ENCODE measurements around the gene PRKG1. TPM values are rescaled to one million over a fixed set of nuclear protein-coding genes. Genes with fewer than 3 reads are reported as not detected.
"Not testable (repeated sequence)": the region's sequence is repeated elsewhere in the genome, so short reads cannot be mapped to it uniquely, and the experiment has no call there.

The PRKG1 gene
- total RNA-seq, 2 donors from 2014 or later: 8.1 to 16.6 TPM

DNA sequence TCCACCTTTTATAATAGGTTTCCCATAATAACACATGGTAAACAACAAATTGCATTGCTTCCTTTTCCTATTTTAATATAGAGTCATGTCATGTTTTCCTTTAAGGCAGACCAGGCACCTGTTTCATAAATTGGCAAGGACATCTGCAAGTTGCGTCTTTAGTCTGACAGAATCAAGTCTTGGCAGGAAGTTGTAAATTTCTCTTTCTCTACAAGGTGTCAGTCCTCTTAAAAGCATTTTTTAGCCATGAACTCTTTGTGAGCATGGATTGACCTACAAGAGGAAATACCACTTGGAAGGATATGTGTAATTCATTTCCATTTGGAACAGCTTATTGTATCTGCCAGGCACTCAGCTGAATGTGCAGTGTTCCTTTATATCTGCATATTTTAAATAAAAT lies 176.8 kb downstream of the PRKG1 start:
- H3K9ac ChIP-seq (ENCODE audit: low read depth in 2 of 2, low read length in 2 of 2): no peak overlapping the region
- no peaks in the 10 kb centered on the region for H3K36me3 ChIP-seq
- intact Hi-C loops (cut with DNase I): no loop called here
- H3K27ac ChIP-seq: no peak overlapping the region
- no peak for DNase-seq
- no peak overlapping the region for H3K4me3 ChIP-seq
- H3K9me3 ChIP-seq: no peaks in the 10 kb centered on the region
- TF ChIP-seq, protein P1, sequence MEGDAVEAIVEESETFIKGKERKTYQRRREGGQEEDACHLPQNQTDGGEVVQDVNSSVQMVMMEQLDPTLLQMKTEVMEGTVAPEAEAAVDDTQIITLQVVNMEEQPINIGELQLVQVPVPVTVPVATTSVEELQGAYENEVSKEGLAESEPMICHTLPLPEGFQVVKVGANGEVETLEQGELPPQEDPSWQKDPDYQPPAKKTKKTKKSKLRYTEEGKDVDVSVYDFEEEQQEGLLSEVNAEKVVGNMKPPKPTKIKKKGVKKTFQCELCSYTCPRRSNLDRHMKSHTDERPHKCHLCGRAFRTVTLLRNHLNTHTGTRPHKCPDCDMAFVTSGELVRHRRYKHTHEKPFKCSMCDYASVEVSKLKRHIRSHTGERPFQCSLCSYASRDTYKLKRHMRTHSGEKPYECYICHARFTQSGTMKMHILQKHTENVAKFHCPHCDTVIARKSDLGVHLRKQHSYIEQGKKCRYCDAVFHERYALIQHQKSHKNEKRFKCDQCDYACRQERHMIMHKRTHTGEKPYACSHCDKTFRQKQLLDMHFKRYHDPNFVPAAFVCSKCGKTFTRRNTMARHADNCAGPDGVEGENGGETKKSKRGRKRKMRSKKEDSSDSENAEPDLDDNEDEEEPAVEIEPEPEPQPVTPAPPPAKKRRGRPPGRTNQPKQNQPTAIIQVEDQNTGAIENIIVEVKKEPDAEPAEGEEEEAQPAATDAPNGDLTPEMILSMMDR (IDR thresholded peaks at IDR 0.05): no peak
- H3K4me1 ChIP-seq: no peaks in the 10 kb centered on the region
- H3K27me3 ChIP-seq: no peaks in the 10 kb centered on the region

DNA sequence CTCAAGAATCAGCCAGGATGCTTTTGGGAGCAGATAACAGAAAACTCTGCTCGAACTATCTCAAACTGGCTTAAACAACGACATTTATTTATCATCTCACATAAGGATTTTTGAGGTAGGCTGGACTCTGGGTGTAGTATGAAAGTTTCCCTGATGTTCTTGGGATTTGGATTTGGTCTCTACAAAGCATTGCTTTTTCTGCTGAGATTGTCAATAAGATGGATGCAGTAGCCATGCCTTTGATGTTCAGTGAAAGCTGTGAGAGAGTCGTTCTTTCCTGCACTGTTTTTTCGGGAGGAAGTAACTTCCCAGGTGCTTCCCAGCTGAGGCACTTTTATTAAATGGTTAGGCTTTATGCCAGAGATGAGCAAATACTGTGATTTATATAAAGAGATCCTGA lies 181.1 kb downstream of the PRKG1 start:
- intact Hi-C loops (cut with DNase I): no loop called here

DNA sequence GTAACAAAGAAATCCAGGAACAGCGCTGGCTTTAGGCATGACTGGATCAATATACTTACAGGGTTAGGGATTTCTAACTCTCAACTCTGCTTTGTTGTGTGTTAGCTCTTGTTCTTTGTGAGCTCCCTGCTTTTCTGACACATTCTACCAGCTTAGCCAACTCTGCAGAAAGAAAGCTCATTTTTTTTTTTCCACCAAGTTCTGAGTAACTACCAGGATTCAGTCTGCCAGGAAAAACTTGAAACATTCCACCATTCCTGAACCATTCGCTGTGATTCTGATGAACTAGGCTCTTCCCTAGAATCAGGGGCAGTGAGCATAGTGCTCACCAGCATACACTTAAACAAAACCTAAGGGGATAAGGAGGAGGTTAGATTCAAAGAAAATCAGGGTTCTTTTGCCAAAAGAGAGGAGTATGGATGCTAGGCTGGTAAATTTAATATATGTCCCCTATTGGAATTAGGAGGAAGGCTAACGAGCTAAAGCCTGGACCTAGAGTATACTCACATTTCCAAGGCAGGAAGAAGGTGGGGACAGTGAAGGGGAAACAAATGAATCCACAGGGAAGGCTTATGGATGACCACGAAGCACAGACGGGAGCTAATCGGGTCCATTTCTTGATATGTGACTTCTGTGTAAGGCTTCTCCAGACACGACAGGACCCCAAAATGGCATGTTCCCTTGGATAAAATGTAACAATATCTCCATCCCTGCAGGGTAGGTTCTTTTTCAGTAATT lies 183.4 kb downstream of the PRKG1 start:
- Histone ChIP-seq H3K27me3 (no peaks in the 10 kb centered on the region), H3K36me3 (no peaks in the 10 kb centered on the region), H3K4me1 (no peaks in the 10 kb centered on the region), H3K9me3 (no peaks in the 10 kb centered on the region), H3K27ac (no peak overlapping the region), H3K9ac (ENCODE audit: low read depth in 2 of 2, low read length in 2 of 2) (no peak overlapping the region), H3K4me3 (no peak overlapping the region)
- intact Hi-C loops (cut with DNase I): no loop called here
- TF ChIP-seq, protein P1 (IDR thresholded peaks at IDR 0.05): no peak
- DNase-seq: no peak

More for the DNA sequence above, 181.1 kb downstream of the PRKG1 start:
- H3K4me3 ChIP-seq: no peak overlapping the region
- TF ChIP-seq, protein P1 (IDR thresholded peaks at IDR 0.05): no peak
- H3K27me3 ChIP-seq: no peaks in the 10 kb centered on the region
- no peaks in the 10 kb centered on the region for H3K4me1 ChIP-seq
- no peak for DNase-seq
- no peaks in the 10 kb centered on the region for H3K36me3 ChIP-seq
- no peak overlapping the region for H3K9ac ChIP-seq (ENCODE audit: low read depth in 2 of 2, low read length in 2 of 2)
- no peak overlapping the region for H3K27ac ChIP-seq
- no peaks in the 10 kb centered on the region for H3K9me3 ChIP-seq

DNA sequence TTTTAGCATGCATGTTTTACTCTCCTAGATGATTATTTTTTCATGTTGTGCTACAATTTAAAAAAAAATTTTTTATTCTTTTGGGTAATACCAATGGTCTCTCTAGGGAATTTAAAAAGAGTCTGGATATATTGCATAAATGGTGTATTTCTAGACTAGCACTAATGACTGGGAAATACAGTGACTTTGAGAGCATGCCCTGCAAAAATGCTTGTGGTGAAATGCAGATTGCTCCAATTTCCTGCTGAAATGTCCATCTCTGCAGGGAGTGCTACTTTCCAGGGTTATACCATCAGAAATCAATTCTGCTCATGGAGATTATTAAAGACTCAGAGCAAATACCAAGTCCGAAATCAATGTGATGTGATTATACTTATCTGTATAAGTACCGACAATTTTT lies 186.1 kb downstream of the PRKG1 start:
- Histone ChIP-seq H3K27ac (no peak overlapping the region), H3K9me3 (no peaks in the 10 kb centered on the region), H3K4me1 (no peaks in the 10 kb centered on the region), H3K4me3 (no peak overlapping the region), H3K36me3 (no peaks in the 10 kb centered on the region), H3K27me3 (no peaks in the 10 kb centered on the region), H3K9ac (ENCODE audit: low read depth in 2 of 2, low read length in 2 of 2) (no peak overlapping the region)
- TF ChIP-seq, protein P1 (IDR thresholded peaks at IDR 0.05): no peak
- intact Hi-C loops (cut with DNase I): no loop called here
- DNase-seq: no peak

DNA sequence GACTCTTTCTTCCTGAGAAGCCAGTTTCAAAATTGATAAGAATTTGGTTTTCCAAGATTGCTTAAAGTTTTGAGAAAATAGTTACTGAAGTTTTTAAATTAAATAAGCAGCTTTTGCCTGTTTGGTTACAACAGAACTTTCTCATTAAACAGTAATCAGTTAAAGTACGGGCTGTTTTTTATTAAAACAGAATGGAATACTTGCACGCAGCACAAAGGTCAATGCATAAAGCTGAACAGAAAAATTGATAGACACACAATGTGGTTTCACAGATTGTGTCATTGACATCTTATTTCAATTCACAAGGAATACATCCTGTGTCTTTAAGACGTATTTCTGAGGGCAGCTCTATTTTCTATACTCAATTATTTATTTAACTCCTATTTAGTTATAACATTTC lies 192.2 kb downstream of the PRKG1 start:
- Histone ChIP-seq H3K9ac (ENCODE audit: low read depth in 2 of 2, low read length in 2 of 2) (no peak overlapping the region), H3K9me3 (no peaks in the 10 kb centered on the region), H3K27ac (no peak overlapping the region), H3K27me3 (no peaks in the 10 kb centered on the region), H3K36me3 (no peaks in the 10 kb centered on the region), H3K4me1 (no peaks in the 10 kb centered on the region), H3K4me3 (no peak overlapping the region)
- no peak for DNase-seq
- TF ChIP-seq, protein P1 (IDR thresholded peaks at IDR 0.05): no peak
- intact Hi-C loops (cut with DNase I): no loop called here

DNA sequence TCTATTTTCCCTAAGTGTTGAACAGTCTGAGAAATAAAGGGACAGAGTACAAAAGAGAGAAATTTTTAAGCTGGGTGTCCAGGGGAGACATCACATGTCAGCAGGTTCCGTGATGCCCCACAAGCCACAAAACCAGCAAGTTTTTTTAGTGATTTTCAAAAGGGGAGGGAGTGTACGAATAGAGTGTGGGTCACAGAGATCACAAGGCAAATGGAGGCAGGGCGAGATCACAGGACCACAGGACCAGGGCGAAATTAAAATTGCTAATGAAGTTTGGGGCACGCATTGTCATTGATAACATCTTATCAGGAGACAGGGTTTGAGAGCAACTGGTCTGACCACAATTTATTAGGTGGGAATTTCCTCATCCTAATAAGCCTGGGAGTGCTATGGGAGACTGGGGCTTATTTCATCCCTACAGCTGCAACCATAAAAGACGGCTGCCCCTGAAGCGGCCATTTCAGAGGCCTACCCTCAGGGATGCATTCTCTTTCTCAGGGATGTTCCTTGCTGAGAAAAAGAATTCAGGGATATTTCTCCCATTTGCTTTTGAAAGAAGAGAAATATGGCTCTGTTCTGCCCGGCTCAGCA lies 193.8 kb downstream of the PRKG1 start:
- H3K27ac ChIP-seq; intact Hi-C loops (cut with DNase I); H3K9ac ChIP-seq (ENCODE audit: low read depth in 2 of 2, low read length in 2 of 2); H3K27me3 ChIP-seq; H3K36me3 ChIP-seq; H3K4me1 ChIP-seq; H3K4me3 ChIP-seq; H3K9me3 ChIP-seq; DNase-seq: not testable (repeated sequence)

Data from colonic mucosa (tissue), 4 donors.